HEK293 (cell line): Measurements from ENCODE around the gene SLC24A5.
A peak's percentile ranks its signal among the peaks of the same experiment; 100 is the strongest.

Source experiments
- CTCF ChIA-PET: fragments of 350-600 bp; formaldehyde crosslinking; extraction: SDS; loops from one replicate; lab custom pipeline; 2021; ENCODE audit warnings: antibody characterized with exemption; lab: Yijun Ruan, JAX
- POLR2A ChIA-PET: fragments of 300-600 bp; formaldehyde crosslinking; extraction: SDS; loops from one replicate; lab custom pipeline; 2020; ENCODE audit warnings: antibody characterized with exemption, inconsistent platforms; lab: Yijun Ruan, JAX
- H3K27ac ChIP-seq: fragments of 200-500 bp; sonication (Bioruptor generic); 2 replicates; pipeline ENCODE4 v1.5.1; 2014; ENCODE audit warnings: low read depth, low read length, control low read depth, inconsistent platforms; ENCODE audit errors: extremely low read depth
- H3K36me3 ChIP-seq, 2 experiments: fragments of 200-500 bp in 1 of 2; sonication (Bioruptor generic) in 1 of 2; 1 replicate in 1 of 2; 2 replicates in 1 of 2; pipeline ENCODE4 v1.5.1; 2014 to 2017; ENCODE audit warnings: inconsistent platforms in 2 of 2, low read length in 2 of 2; ENCODE audit not compliant: control insufficient read depth in 2 of 2, insufficient read depth in 1 of 2
- H3K4me1 ChIP-seq: fragments of 200-500 bp; sonication (Bioruptor generic); 2 replicates; pipeline ENCODE4 v1.5.1; 2014; ENCODE audit warnings: mild to moderate bottlenecking, low read length, inconsistent platforms; ENCODE audit not compliant: control insufficient read depth, insufficient read depth
- H3K4me3 ChIP-seq: 2 replicates; pipeline ENCODE4 v1.5.1; 2011; ENCODE audit warnings: low read depth, mild to moderate bottlenecking, control low read depth, low read length, moderate library complexity
- H3K9me3 ChIP-seq: fragments of 200-500 bp; sonication (Bioruptor generic); 2 replicates; pipeline ENCODE4 v1.5.1; 2014; ENCODE audit warnings: low read depth, low read length, inconsistent platforms; ENCODE audit not compliant: control insufficient read depth, insufficient read depth
- BCL11B ChIP-seq: fragments of 450-650 bp; formaldehyde crosslinking; IDR thresholded peaks from 2 replicates; pipeline ENCODE4 v1.5.1; 2016; ENCODE audit warnings: low read depth, missing biosample characterization, missing genetic modification characterization
- GLIS1 ChIP-seq: fragments of 450-650 bp; formaldehyde crosslinking; IDR thresholded peaks from 2 replicates; pipeline ENCODE4 v1.5.1; 2016; ENCODE audit warnings: missing biosample characterization, missing genetic modification characterization
- GLIS2 ChIP-seq: fragments of 450-650 bp; formaldehyde crosslinking; IDR thresholded peaks from 2 replicates; pipeline ENCODE4 v1.5.1; 2016; ENCODE audit warnings: missing biosample characterization, missing genetic modification characterization
- KLF8 ChIP-seq: fragments of 450-650 bp; formaldehyde crosslinking; IDR thresholded peaks from 2 replicates; pipeline ENCODE4 v1.5.1; 2016; ENCODE audit warnings: missing biosample characterization, missing genetic modification characterization
- RBAK ChIP-seq: fragments of 450-650 bp; formaldehyde crosslinking; IDR thresholded peaks from 2 replicates; pipeline ENCODE4 v1.5.1; 2016; ENCODE audit warnings: missing biosample characterization, missing genetic modification characterization
- SCRT1 ChIP-seq: fragments of 450-650 bp; formaldehyde crosslinking; IDR thresholded peaks from 2 replicates; pipeline ENCODE4 v1.5.1; 2016; ENCODE audit warnings: missing biosample characterization, missing genetic modification characterization, borderline replicate concordance
- YY2 ChIP-seq: fragments of 450-650 bp; formaldehyde crosslinking; IDR thresholded peaks from 2 replicates; pipeline ENCODE4 v1.5.1; 2016; ENCODE audit warnings: missing biosample characterization, missing genetic modification characterization
- ZBTB20 ChIP-seq: fragments of 450-650 bp; formaldehyde crosslinking; IDR thresholded peaks from 2 replicates; pipeline ENCODE4 v1.5.1; 2016; ENCODE audit warnings: missing biosample characterization, missing genetic modification characterization
- ZBTB6 ChIP-seq: fragments of 450-650 bp; formaldehyde crosslinking; IDR thresholded peaks from 2 replicates; pipeline ENCODE4 v1.5.1; 2017; ENCODE audit warnings: missing biosample characterization, missing genetic modification characterization
- ZBTB7A ChIP-seq: fragments of 450-650 bp; formaldehyde crosslinking; IDR thresholded peaks from 2 replicates; pipeline ENCODE4 v1.5.1; 2016; ENCODE audit warnings: low read depth, missing biosample characterization, missing genetic modification characterization
- ZNF138 ChIP-seq: fragments of 450-650 bp; formaldehyde crosslinking; IDR thresholded peaks from 2 replicates; pipeline ENCODE4 v1.5.1; 2016; ENCODE audit warnings: missing biosample characterization, missing genetic modification characterization, borderline replicate concordance
- ZNF16 ChIP-seq: fragments of 450-650 bp; formaldehyde crosslinking; IDR thresholded peaks from 2 replicates; pipeline ENCODE4 v1.5.1; 2016; ENCODE audit warnings: low read depth, missing biosample characterization, missing genetic modification characterization
- ZNF335 ChIP-seq: fragments of 450-650 bp; formaldehyde crosslinking; conservative IDR thresholded peaks from 2 replicates; pipeline ENCODE4 v1.5.1; 2016; ENCODE audit warnings: missing biosample characterization, missing genetic modification characterization
- ZNF341 ChIP-seq: fragments of 450-650 bp; formaldehyde crosslinking; IDR thresholded peaks from 2 replicates; pipeline ENCODE4; 2016; ENCODE audit warnings: low read depth, missing biosample characterization, missing genetic modification characterization
- ZNF350 ChIP-seq: fragments of 450-650 bp; formaldehyde crosslinking; IDR thresholded peaks from 2 replicates; pipeline ENCODE4 v1.5.0; 2017; ENCODE audit warnings: missing biosample characterization, mild to moderate bottlenecking, missing genetic modification characterization
- ZNF354C ChIP-seq: fragments of 450-650 bp; formaldehyde crosslinking; IDR thresholded peaks from 2 replicates; pipeline ENCODE4 v1.5.1; 2016; ENCODE audit warnings: missing biosample characterization, missing genetic modification characterization, low read depth, borderline replicate concordance
- ZNF488 ChIP-seq: fragments of 450-650 bp; formaldehyde crosslinking; IDR thresholded peaks from 2 replicates; pipeline ENCODE4 v1.5.1; 2016; ENCODE audit warnings: missing biosample characterization, missing genetic modification characterization
- ZNF510 ChIP-seq: fragments of 450-650 bp; formaldehyde crosslinking; IDR thresholded peaks from 2 replicates; pipeline ENCODE4 v1.5.1; 2018; ENCODE audit warnings: mild to moderate bottlenecking, missing genetic modification characterization, missing biosample characterization; ENCODE audit not compliant: insufficient replicate concordance
- ZNF530 ChIP-seq: fragments of 450-650 bp; formaldehyde crosslinking; IDR thresholded peaks from 2 replicates; pipeline ENCODE4 v1.5.1; 2016; ENCODE audit warnings: low read depth, missing biosample characterization, missing genetic modification characterization
- ZNF596 ChIP-seq: fragments of 450-650 bp; IDR thresholded peaks from 2 replicates; pipeline ENCODE4 v1.5.0; 2018; ENCODE audit warnings: missing biosample characterization, mild to moderate bottlenecking, missing genetic modification characterization, moderate library complexity
- ZNF776 ChIP-seq: fragments of 450-650 bp; formaldehyde crosslinking; IDR thresholded peaks from 2 replicates; pipeline ENCODE4 v1.5.0; 2017; ENCODE audit warnings: missing biosample characterization, missing genetic modification characterization, borderline replicate concordance
- ZSCAN5A ChIP-seq: fragments of 450-650 bp; formaldehyde crosslinking; IDR thresholded peaks from 2 replicates; pipeline ENCODE4 v1.5.1; 2016; ENCODE audit warnings: missing biosample characterization, missing genetic modification characterization
- ZXDB ChIP-seq: fragments of 450-650 bp; formaldehyde crosslinking; IDR thresholded peaks from 2 replicates; pipeline ENCODE4 v1.5.1; 2016; ENCODE audit warnings: missing biosample characterization, missing genetic modification characterization
- TF ChIP-seq, protein P1 (sequence below): fragments of 450-650 bp; formaldehyde crosslinking; optimal IDR thresholded peaks from 2 replicates; pipeline ENCODE3; 2016; ENCODE audit warnings: missing biosample characterization, mild to moderate bottlenecking, missing genetic modification characterization
- TF ChIP-seq, protein P2 (sequence below): fragments of 450-650 bp; formaldehyde crosslinking; IDR thresholded peaks from 2 replicates; pipeline ENCODE4 v1.5.1; 2017; ENCODE audit warnings: missing biosample characterization, missing genetic modification characterization
- TF ChIP-seq, protein P3 (sequence below): fragments of 450-650 bp; formaldehyde crosslinking; IDR thresholded peaks from 2 replicates; pipeline ENCODE4 v1.5.1; 2016; ENCODE audit warnings: missing biosample characterization, missing genetic modification characterization
- TF ChIP-seq, protein P4 (sequence below): fragments of 450-650 bp; formaldehyde crosslinking; IDR thresholded peaks from 2 replicates; pipeline ENCODE4 v1.5.1; 2016; ENCODE audit warnings: missing biosample characterization, missing genetic modification characterization

The SLC24A5 gene

DNA sequence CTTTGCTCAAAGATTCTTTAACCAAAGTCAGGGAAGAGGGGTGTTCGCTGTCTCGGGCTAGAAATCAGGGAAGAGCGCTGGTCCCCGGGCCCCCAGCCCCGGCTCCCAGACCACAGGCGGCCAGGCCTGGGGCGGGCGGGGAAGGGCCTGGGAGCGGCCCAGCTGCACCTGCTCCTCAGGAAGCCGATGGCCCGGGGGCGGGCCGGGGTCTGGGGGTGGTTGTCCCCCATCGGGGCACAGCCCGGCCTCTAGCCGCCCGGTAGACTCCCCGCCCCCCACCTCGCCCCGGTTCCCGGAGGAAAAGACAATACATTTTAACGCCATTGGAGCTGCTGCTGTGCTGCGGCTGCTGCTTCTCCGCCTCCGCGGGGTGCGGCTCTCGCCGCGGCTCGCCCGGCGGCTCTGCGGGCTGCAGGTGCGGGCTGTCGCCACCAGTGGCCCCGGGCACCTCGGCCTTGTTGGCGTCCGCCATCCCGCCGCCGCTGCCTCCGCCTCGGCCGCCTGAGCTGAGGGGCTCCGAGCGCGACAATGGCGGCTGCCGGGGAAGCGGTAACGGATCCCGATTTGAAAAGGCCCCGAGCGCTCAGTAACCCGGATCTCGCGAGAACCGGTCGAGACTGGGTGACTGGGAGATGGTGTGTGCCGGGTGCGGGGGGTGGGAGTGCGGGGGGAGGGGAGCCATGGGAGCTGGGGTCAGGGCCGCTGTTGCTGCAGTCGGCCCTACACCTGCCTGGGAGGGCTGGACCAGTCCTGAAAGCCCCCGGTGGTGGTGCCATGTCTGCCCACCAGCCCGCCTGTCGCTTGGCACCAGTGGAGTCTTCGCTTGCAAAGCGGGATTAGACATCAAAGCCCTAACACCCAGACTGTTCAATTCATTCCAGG lies 57.2 kb downstream of the SLC24A5 start, which contains the start of gene MYEF2:
MYEF2 (minus strand) TSS at position 530 of the 882 bp plus-strand sequence; CDS start at position 472, 58 bp downstream.
- Histone ChIP-seq H3K36me3 (no peaks in the 10 kb centered on the region), H3K9me3 (no peaks in the 10 kb centered on the region; the same call in 1 of the 2 replicates), H3K27ac (peak within 1 kb of the TSS; percentile 90), H3K4me1 (no peaks in the 10 kb centered on the region), H3K4me3 (peak within 1 kb of the TSS; percentile 60)
- ChIA-PET CTCF (interaction anchor here (0.6 kb wide), 1 partner anchor 374 kb away, joined by 4 read pairs; no protein-coding TSS in a partner anchor), POLR2A (interaction anchor here (1.2 kb wide), 1 partner anchor 58 kb away, joined by 3 read pairs; no protein-coding TSS in a partner anchor)
- TF ChIP-seq YY2 (tag by site-specific recombination) = peak; percentile 57
- TF ChIP-seq, protein P1, sequence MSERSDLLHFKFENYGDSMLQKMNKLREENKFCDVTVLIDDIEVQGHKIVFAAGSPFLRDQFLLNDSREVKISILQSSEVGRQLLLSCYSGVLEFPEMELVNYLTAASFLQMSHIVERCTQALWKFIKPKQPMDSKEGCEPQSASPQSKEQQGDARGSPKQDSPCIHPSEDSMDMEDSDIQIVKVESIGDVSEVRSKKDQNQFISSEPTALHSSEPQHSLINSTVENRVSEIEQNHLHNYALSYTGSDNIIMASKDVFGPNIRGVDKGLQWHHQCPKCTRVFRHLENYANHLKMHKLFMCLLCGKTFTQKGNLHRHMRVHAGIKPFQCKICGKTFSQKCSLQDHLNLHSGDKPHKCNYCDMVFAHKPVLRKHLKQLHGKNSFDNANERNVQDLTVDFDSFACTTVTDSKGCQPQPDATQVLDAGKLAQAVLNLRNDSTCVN (tag by site-specific recombination) = peak; percentile 13
- 0 out of 2 replicates have a peak, but pooled peaks have one; percentile 12 for TF ChIP-seq ZXDB (tag by site-specific recombination)
- TF ChIP-seq, protein P2, sequence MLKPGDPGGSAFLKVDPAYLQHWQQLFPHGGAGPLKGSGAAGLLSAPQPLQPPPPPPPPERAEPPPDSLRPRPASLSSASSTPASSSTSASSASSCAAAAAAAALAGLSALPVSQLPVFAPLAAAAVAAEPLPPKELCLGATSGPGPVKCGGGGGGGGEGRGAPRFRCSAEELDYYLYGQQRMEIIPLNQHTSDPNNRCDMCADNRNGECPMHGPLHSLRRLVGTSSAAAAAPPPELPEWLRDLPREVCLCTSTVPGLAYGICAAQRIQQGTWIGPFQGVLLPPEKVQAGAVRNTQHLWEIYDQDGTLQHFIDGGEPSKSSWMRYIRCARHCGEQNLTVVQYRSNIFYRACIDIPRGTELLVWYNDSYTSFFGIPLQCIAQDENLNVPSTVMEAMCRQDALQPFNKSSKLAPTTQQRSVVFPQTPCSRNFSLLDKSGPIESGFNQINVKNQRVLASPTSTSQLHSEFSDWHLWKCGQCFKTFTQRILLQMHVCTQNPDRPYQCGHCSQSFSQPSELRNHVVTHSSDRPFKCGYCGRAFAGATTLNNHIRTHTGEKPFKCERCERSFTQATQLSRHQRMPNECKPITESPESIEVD (tag by site-specific recombination) = no peak
- peak; percentile 62 for TF ChIP-seq ZNF341
- no peak for TF ChIP-seq ZBTB7A (tag by site-specific recombination)
- TF ChIP-seq ZBTB20 = peak; percentile 91
- no peak for TF ChIP-seq ZNF488 (tag by site-specific recombination)
- no peak for TF ChIP-seq ZNF354C (tag by site-specific recombination)
- TF ChIP-seq ZNF138 (tag by site-specific recombination) = no peak
- TF ChIP-seq ZBTB6 (tag by site-specific recombination) = peak; percentile 78
- TF ChIP-seq RBAK (tag by site-specific recombination) = no peak
- peak; percentile 11; the same call in 1 of the 2 replicates for TF ChIP-seq KLF8 (tag by site-specific recombination)
- no peak for TF ChIP-seq ZNF16 (tag by site-specific recombination)
- TF ChIP-seq SCRT1 = no peak
- TF ChIP-seq ZNF510 (tag by site-specific recombination) = no peak
- no peak for TF ChIP-seq ZNF596 (tag by site-specific recombination)
- TF ChIP-seq ZNF350 (tag by site-specific recombination) = no peak
- TF ChIP-seq, protein P3, sequence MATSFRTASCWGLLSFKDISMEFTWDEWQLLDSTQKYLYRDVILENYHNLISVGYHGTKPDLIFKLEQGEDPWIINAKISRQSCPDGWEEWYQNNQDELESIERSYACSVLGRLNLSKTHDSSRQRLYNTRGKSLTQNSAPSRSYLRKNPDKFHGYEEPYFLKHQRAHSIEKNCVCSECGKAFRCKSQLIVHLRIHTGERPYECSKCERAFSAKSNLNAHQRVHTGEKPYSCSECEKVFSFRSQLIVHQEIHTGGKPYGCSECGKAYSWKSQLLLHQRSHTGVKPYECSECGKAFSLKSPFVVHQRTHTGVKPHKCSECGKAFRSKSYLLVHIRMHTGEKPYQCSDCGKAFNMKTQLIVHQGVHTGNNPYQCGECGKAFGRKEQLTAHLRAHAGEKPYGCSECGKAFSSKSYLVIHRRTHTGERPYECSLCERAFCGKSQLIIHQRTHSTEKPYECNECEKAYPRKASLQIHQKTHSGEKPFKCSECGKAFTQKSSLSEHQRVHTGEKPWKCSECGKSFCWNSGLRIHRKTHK = no peak
- peak; percentile 22; the same call in 1 of the 2 replicates for TF ChIP-seq GLIS2 (tag by site-specific recombination)
- peak; percentile 21; the same call in 1 of the 2 replicates for TF ChIP-seq GLIS1
- no peak for TF ChIP-seq BCL11B (tag by site-specific recombination)
- TF ChIP-seq ZNF530 (tag by site-specific recombination) = no peak
- TF ChIP-seq ZNF776 (tag by site-specific recombination) = no peak
- TF ChIP-seq ZSCAN5A (tag by site-specific recombination) = no peak
- TF ChIP-seq, protein P4, sequence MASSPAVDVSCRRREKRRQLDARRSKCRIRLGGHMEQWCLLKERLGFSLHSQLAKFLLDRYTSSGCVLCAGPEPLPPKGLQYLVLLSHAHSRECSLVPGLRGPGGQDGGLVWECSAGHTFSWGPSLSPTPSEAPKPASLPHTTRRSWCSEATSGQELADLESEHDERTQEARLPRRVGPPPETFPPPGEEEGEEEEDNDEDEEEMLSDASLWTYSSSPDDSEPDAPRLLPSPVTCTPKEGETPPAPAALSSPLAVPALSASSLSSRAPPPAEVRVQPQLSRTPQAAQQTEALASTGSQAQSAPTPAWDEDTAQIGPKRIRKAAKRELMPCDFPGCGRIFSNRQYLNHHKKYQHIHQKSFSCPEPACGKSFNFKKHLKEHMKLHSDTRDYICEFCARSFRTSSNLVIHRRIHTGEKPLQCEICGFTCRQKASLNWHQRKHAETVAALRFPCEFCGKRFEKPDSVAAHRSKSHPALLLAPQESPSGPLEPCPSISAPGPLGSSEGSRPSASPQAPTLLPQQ (tag by site-specific recombination) = no peak
- TF ChIP-seq ZNF335 (tag by site-specific recombination) = peak; percentile 86
